GM12864 (cell line): ENCODE measurements around the gene PHF21A.

Experiments used
- DNase-seq: peaks from one replicate; pipeline ENCODE4 v3.0.0-alpha.2; 2011; ENCODE audit warnings: low read depth
- H3K4me3 ChIP-seq: 2 replicates; pipeline ENCODE4 v1.5.1; 2011; ENCODE audit warnings: mild to moderate bottlenecking, low read depth, low read length, control low read depth
- TF ChIP-seq, protein P1 (sequence below): IDR thresholded peaks from 2 replicates; pipeline ENCODE4 v1.5.1; 2011; ENCODE audit warnings: low read depth, mild to moderate bottlenecking, moderate library complexity, low read length, control low read depth, inconsistent platforms; ENCODE audit errors: missing control alignments

The PHF21A gene

DNA sequence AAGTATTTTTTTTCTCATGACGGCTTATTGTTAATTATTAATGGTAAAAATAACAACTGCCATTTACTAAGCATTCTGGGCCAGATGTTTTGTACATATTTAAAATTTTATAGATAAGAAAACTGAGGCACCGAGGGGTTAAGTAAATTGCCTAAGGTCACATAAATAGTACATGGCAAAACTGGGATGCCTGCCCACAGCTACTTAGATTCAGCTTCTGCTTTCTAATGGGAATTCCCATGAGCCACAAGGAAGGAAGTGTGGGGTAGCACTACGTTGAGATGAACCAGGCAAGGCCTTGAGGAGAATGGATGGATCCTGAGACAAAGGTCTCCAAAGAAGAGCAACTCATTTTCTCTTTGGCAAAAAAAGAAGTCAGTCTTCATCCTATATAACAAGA is 11.9 kb upstream of the PHF21A start:
- TF ChIP-seq, protein P1, sequence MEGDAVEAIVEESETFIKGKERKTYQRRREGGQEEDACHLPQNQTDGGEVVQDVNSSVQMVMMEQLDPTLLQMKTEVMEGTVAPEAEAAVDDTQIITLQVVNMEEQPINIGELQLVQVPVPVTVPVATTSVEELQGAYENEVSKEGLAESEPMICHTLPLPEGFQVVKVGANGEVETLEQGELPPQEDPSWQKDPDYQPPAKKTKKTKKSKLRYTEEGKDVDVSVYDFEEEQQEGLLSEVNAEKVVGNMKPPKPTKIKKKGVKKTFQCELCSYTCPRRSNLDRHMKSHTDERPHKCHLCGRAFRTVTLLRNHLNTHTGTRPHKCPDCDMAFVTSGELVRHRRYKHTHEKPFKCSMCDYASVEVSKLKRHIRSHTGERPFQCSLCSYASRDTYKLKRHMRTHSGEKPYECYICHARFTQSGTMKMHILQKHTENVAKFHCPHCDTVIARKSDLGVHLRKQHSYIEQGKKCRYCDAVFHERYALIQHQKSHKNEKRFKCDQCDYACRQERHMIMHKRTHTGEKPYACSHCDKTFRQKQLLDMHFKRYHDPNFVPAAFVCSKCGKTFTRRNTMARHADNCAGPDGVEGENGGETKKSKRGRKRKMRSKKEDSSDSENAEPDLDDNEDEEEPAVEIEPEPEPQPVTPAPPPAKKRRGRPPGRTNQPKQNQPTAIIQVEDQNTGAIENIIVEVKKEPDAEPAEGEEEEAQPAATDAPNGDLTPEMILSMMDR = no peak
- no peak overlapping the region for H3K4me3 ChIP-seq
- DNase-seq = no peak

GRCh38 chr11:46130286-46130940 is 9.2 kb upstream of the PHF21A start:
- no peak overlapping the region for H3K4me3 ChIP-seq
- DNase-seq = no peak
- TF ChIP-seq, protein P1 = no peak

GRCh38 chr11:46129133-46129532 is 7.9 kb upstream of the PHF21A start:
- H3K4me3 ChIP-seq = no peak overlapping the region
- DNase-seq = no peak
- TF ChIP-seq, protein P1 = no peak

- peak; percentile 35 for DNase-seq
- TF ChIP-seq, protein P1 = peak; percentile 57
- no peak overlapping the region for H3K4me3 ChIP-seq
Observed at GRCh38 chr11:46127150-46127638, 5.9 kb upstream of the PHF21A start.

DNA sequence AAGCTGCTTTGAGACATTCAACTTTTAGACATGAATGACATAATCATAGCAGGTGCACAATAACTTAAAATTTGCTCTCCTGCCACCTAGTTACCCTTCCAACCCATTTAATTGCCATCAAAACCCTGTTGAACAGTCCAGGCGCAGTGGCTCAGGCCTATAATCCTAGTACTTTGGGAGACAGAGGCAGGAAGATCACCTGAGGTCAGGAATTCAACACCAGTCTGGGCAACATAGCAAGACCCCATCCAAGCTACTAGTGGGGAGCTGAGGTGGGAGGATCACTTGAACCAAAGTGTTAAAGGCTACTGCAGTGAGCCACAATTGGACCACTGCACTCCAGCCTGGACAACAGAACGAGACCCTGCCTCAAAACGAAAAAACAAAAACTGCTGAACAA is 4.0 kb upstream of the PHF21A start:
- no peak for DNase-seq
- TF ChIP-seq, protein P1 = no peak
- no peak overlapping the region for H3K4me3 ChIP-seq

- TF ChIP-seq, protein P1 = no peak
- H3K4me3 ChIP-seq = no peak overlapping the region
- DNase-seq = no peak
Observed at GRCh38 chr11:46122945-46123715, 1.9 kb upstream of the PHF21A start.
